HG02973 (cell line): ENCODE data around the gene TJP1.
"Not testable (repeated sequence)": the region's sequence is repeated elsewhere in the genome, so short reads cannot be mapped to it uniquely, and the experiment has no call there.

ENCODE experiments used
- ATAC-seq: cut with Tn5 transposase; IDR thresholded peaks from one replicate; pipeline ENCODE4 v1.9.1; 2021; ENCODE audit warnings: moderate library complexity; ENCODE audit not compliant: unreplicated experiment

Gene TJP1

DNA sequence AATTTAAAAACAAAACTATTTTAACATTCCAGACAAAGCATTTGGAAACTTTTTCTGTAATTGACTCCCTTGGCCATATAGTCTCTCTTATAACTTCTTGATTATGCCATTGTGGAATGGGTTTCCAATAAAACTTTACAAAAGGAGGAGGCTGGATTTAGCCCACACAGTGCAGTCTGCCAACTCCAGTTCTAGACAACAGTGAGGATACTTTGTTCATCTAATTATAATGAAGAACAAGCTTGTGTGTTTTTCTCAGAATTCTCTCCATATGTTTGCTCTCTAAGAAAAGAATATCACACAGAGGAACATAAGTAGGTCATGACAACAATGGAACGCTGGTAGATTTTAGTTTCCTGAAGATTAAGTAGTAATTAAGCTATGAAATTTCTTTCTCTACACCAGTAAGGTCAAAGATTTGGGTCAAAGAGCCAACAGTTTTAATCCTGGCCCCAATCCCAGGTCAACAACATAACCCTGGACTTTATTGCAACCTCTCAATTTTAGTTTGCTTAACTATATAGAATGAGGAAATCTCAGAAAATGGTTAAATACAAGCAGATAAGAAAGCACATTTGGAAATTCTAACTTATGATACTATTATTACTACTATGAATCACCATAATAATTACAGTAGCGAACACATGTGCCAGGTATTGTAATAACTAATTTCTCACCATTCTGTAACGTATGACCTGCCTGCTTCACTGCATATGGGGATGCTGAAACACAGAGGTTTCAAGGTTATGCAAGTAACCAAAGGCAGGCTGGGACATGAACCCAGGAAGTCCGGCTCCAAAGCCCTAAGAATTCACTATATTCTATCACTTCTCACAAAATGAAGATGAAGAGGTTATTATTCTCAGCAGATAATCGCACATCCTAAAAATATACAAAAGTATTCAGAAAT is 65.7 kb downstream of the TJP1 start:
- ATAC-seq = no peak

DNA sequence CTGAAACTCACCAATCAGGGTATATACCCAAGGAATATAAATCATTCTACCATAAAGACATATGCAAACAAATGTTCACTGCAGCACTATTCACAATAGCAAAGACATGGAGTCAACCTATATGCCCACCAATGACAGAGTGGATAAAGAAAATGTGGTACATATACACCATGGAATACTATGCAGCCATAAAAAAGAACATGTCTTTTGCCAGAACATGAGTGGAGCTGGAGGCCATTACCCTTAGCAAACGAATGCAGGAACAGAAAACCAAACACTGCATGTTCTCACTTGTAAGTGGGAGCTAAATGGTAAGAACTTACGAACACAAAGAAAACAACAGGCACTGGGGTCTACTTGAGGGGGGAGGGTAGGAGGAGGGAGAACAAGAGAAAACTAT is 68.3 kb downstream of the TJP1 start:
- ATAC-seq = not testable (repeated sequence)

DNA sequence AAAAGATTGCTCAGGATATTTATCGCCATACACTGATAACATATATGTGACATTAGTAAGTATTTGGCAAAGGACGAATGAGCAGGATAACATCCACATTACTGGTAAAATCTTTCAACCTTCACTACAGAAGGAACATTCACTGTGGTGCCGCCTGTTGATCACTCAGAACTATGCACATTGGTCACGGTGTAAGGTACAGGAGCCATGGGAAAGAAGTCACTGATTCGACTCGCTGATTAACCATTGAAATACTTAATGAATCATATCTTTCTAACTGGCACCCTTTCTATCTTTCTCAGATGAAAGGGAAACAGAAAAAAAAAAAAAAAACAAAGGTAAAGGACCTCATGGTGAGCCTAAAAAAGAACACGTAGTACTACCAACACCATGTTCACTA is 68.8 kb downstream of the TJP1 start:
- ATAC-seq = no peak

DNA sequence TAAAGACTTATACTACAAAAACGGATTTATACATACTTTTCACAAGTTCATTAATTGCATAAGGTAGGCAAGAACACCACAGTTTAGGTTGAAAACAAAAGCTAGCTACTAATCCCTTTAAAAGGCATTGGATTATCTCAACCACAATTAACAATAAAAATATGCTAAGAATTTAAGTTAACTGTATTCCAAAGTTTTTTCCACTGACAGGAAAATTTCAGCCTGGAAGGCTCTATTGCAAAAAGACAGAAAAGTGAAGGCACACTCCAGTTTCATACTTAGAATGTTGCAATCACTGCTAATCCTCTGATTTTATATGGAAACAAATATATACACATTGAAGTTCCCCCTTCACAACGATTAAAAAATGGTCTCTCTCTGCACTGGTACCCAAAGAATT is 71.5 kb downstream of the TJP1 start:
- no peak for ATAC-seq

DNA sequence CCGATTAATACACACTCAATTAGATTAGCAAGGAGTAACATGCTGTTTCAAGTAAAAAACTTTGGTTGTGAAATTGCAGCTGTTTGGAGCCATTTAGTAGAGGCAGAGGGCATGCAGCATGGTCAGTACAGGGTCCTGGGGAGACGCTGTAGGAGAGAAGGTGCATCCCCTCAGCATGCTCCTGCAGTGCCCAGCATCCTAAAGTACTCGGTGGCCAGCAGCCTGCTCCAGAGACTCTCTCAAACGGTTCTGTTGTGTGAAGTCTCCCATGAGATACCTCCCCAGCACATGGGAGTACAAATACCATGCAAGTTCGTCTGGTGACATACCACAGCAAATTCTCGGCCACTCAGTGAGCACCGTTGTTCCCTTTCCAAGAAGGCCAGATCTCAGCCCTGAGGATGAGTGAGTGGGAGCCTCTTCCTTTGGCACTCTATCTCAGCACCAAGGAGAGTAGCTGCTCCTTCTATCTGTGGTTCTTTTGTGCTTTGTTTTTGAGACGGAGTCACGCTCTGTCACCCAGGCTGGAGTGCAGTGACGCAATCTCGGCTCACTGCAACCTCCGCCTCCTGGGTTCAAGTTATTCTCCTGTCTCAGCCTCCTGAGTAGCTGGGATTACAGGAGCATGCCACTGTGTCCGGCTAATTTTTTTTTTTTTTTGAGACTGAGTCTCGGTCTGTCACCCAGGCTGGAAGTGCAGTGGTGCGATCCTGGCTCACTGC is 72.7 kb downstream of the TJP1 start:
- no peak for ATAC-seq

DNA sequence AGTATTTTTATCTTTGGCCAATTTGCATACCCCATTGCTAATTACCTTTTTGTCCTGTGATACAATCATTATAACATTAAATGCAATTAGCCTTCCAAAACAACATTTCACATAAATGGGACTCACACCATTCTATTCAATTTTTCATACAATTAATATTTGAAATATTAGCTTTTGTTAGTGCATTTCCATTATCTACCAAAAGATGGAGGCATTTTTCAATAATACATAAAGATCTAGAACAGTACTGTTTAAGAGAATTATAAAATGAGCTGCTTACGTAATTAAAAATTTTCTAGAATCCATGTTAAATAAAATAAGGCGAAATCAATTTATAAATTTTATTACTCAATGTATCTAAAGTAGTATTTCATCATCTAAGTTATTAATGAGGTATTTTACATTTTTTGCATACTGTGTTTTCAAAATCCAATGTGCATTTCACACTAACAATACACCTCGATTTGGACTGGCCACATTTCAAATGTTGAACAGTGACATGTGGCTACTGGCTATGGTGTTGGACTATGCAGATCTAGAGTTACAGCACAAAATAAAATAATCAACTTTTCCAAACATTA is 74.3 kb downstream of the TJP1 start:
- ATAC-seq = no peak

DNA sequence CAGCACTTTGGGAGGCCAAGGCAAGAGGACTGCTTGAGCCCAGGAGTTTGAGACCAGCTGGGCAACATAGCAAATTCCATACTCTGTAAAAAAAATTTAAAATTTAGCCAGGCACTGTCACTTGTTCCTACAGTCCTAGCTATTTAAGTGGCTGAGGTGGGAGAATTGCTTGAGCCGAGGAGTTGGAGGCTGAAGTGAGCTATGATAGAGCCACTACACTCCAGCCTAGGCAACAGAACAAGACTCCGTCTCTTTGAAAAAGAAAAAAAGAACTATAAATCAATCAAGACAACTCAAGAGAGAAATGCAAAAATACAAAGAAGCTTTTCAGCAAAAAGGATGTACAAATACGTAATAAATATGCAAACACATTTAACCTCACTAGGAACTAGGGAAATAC is 78.8 kb downstream of the TJP1 start:
- ATAC-seq = no peak

DNA sequence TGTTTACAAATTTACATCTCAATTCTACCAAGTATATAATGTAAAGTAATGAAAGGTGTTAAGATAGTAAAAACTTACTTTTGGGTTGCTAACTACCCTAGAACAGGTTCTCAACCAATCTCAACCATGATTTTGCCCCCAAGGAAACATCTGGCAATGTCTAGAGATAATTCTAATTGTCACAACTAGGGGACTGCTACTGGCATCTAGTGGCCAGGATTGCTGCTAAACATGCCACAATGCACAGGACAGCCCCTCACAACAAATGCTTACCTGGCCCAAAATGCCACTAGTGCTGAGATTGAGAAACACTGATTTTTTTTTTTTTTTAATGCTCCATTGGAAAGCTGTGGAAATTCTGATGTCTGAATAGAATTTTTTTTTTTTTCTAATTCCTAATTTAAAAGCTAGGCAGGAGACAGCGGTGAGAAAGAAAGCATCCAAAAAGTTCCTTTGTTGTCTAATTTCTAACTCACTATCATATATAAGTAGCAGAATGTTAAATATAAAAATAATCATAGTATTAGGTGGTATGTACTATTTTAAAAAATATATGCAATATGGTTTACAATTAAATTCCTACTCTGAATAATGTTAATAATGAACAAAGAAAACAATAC is 81.5 kb downstream of the TJP1 start:
- no peak for ATAC-seq

DNA sequence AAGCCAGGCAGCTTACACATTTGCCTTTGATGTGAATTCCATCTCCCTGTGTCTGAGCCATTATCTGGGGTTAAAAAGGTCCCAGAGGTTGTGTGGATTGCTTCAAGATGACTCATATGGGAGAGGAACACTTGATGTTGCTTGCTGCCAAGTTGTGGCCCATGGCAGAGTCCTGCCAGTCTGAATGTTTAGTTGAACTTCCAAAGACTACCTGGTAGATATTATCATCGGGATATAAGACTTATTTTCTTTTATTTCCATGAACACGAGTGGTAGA is 85.6 kb downstream of the TJP1 start:
- ATAC-seq = no peak

DNA sequence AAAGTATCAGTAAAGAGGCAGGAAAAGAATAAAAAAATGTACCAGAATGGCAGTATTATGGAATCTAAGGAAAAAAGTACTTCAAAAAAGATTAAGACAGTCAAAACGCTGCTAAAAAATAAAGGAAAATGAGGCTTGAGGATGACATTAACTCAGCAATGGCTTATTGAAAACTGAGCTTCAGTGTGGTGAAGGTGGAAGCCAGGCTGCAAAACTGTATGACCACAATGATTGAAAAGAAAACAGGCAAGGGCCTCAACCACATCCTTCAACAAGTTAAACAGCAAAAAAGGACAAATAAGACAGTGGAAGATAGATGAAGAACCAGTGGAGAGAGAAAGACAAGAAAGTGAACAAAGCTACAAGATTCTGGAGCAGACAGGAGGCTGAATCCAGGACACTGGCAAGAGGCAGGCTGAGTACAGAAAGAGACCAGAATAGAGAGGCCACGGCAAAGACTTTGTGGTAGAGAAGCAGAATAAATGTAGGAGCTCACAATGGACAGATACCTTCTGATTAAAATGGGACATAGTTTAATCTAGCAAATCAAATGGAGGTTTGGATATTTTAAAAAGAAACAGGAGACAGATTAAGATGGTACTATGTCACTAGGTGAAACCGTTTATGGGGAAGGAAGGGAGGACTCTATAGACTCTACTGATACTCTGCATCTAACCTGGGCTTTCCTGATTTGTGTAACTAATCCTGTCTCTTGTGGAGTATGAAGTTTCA is 86.1 kb downstream of the TJP1 start:
- ATAC-seq = no peak

DNA sequence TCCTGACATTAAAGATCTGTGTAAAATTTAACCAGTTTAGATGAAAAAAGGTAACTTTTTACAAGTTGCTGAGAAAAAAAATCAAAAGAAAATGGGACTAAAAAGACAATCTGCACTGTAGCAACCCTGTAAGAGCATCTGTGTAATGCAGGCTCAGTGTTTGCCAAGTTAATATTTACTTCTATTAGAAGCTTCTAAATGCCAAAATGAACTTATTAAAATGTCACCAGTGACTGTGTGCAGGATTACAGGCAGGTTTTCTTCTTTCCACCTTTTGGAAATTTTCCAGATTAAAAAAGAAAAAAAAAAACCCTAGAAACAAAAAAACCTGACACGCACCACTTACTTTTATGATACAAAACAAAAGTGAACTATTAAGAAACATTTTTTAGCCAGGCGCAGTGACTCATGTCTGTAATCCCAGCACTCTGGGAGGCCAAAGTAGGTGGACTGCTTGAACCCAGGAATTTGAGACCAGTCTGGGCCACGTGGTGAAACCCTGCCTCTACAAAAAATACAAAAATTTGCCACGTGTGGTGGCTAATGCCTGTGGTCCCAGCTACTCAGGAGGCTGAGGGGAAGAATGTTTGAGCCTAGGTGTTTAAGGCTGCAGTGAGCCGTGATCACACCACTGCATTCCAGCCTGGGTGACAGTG is 87.2 kb downstream of the TJP1 start:
- ATAC-seq = no peak

DNA sequence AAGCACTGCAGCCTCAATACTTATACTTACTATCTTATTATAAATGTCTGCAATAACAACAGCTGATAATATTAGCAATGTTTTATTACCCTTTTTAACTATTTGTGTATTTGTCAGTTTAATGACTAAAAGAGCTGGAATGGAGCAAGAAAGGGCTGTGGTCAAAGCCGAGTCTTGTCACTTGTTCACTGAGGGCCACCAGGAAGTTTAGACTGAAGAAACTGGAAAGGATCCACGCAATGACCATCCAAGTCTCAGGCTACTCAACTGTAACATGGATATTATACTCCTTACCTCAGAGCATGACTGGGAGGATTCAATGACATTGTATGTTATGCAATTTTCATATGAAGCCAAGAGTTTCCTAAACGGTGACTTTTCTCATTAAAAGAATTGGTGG is 90.4 kb downstream of the TJP1 start:
- ATAC-seq = no peak

DNA sequence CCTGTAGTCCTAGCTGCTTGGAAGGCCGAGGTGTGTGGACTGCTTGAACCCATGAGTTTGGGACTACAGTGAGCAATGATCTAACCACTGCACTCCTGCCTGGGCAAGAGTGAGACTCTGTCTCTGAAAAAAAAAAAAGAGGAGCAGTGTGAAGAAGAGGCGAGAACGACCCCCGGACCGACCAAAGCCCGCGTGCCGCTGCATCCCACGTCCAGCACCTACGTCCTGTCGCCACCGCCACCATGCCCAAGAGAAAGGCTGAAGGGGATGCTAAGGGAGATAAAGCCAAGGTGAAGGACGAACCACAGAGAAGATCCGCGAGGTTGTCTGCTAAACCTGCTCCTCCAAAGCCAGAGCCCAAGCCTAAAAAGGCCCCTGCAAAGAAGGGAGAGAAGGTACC is 91.8 kb downstream of the TJP1 start:
- ATAC-seq = not testable (repeated sequence)

DNA sequence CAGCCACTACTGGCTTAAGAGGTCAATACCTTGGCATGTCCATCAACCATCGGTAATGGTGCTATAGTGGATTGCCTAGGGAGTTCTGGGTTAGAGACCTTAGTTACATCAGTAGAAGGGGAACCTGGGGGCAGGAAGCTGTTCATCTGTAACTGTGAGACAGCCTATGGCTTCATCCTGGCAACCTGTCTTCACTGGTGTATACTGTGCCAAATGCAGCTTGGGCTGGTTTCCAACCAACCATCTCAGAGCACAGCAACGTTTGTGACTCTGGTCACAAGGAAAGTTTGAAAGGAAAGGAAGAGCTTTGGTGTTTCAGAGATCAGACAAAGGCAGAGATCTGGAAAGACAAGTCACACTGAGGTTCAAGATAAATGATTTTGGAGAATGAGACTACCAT is 93.8 kb downstream of the TJP1 start:
- no peak for ATAC-seq

DNA sequence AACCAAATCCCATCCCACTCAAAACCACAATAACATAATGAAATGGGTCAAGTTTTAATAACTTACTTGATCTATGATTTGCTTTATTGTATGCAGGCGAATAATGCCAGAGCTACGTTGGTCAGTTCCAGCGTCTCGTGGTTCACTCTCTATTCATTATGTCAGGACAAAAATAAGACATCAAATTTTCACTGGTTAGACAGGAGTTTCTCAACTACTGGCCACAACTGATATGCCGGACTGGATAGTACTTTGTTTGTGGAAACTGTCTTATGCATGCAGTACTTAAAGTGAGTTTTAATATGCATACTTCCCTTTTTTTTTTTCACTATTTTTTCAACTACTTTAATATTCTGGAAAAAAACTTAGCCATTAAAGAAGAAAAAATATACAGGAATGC is 94.4 kb downstream of the TJP1 start:
- ATAC-seq = no peak

DNA sequence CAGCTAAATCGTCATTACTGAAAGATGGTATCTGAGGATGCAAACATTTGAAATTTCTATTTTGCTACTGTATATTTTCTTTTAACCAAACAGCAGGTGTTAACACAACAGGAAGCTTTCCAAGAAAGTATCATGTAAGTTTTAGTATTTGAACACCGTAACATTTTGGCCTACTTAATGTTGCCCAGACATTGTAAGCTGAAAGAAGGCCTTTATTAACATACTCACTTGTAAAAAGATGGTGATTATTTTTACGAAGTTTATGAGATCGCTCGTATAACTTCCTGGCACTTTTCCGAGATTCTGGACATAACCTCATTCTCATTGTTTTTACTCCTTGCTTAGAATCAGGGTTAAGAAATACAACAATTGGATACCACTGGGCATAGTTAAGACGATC is 95.7 kb downstream of the TJP1 start:
- ATAC-seq = no peak

DNA sequence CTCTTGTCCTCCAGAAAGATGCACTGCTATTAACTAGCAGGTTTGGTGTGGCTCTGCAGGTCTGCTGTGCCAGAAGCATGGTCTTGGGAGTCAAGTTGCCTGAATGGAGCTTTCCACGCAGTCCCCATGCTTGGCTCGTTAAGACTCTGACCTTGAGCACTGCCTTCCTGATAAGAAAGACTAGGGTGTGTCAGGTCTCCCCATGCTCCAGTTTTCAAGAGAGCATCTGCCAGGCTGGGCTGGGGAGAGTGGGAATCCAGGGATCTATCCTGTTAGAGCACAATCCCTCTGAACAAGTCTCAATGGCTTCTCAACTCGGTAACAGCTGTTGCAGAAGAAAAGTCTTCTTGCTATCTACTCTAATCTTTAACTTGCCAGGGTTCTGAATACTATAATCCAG is 98.2 kb downstream of the TJP1 start:
- no peak for ATAC-seq

DNA sequence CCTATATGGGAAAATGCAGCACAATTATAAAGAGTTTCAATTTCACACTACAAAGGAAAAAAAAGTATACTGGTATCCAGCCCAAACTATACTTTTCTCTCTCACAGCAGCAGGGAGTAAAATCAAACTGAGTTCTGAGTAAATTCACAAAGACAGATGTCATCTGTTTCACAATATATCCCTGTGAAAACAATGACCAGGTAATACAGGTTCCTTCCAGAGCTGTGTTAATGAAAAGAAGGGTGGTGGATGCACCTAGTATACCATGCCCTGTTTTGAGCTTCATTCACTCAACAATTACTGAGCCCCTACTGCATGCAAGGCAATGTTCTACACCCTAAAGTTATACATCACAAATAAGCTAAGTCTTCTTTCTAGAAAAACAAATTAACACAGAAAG is 108.5 kb downstream of the TJP1 start:
- ATAC-seq = no peak

DNA sequence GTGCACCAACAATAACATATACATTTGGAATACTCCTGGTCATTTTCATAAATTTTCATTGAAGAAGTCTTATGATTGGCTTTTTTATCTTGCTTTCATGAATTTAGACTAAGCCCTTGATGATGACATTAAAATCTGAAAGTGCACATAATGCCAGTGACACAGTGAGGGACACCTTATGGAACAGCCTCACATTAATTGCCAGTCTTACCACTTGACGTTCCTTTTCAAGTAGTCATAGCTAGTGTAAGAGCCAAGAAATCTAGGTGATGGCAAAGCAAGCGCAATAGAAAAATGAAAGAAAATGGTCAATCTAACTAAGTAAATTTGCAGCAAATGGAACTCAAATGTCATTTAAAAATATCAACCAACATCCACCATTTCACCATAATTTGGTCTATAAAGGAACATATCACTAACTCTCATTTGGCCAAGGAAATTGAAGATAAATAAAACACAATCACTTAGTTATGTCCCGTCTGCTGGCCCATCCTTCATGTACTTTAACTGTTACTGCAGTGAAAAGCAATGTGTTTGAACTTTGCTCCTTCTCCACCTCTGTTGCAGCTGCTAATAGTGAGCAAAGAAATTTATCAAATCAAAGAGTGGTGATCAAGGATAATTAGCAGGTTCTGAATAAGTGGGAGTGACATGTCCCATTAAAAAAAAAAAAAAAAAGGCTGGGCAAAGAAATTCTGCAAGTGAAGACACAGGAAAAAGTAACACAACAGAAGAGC is 110.0 kb downstream of the TJP1 start:
- ATAC-seq = no peak

DNA sequence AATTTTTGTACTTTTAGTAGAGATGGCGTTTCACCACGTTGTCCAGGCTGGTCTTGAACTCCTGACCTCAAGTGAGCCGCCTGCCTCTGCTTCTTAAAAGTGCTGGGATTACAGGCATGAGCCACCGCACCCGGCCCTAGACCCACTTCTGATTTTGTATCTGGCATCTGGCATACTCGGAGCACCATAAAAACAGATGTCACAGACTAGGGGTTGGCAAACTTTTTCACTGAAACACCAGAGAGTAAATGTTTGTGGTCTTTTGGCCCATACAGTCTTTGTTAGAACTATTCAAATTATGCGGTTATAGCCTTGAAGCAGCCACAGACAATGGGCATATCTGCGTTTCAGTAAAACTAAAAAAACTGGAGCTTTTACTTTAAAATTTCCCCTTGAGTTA is 110.7 kb downstream of the TJP1 start:
- no peak for ATAC-seq
